C4-2B (cell line): ENCODE results near the gene SCG5.

Experiments
- H3K27ac ChIP-seq: fragments of 450-650 bp; 2 replicates; pipeline ENCODE4 v1.5.1; 2017
- ZFX ChIP-seq: fragments of 450-650 bp; IDR thresholded peaks from 2 replicates; pipeline ENCODE4 v1.6.1; 2017
- TF ChIP-seq, protein P1 (sequence below): fragments of 450-650 bp; conservative IDR thresholded peaks from 2 replicates; pipeline ENCODE4 v1.5.1; 2017; ENCODE audit warnings: mild to moderate bottlenecking

SCG5 gene

DNA sequence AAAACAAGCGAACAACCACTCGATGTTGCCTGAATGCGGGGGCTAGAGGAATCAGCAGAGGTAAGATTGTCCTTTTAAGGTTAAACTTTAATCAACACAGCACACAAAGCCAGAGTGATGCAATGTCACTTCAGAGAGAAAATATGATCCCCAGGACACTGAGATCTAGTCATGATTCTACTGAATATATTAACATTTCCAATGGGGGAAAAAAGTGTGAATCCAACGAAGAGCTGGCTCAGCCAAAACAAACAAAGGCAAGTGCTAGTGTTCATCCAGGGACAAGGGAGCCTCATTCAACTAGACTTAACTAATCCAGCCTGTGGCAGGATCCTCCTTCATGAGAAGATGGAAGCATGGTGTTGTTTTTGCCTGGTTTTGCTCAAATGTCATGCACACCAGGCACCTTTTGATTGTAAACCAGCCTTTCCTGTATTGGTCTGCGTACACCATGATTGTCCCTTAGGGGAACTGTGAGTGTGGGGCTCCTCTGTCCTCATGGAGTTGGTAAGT lies 35.8 kb downstream of the SCG5 start:
- no peak for TF ChIP-seq ZFX
- TF ChIP-seq, protein P1, sequence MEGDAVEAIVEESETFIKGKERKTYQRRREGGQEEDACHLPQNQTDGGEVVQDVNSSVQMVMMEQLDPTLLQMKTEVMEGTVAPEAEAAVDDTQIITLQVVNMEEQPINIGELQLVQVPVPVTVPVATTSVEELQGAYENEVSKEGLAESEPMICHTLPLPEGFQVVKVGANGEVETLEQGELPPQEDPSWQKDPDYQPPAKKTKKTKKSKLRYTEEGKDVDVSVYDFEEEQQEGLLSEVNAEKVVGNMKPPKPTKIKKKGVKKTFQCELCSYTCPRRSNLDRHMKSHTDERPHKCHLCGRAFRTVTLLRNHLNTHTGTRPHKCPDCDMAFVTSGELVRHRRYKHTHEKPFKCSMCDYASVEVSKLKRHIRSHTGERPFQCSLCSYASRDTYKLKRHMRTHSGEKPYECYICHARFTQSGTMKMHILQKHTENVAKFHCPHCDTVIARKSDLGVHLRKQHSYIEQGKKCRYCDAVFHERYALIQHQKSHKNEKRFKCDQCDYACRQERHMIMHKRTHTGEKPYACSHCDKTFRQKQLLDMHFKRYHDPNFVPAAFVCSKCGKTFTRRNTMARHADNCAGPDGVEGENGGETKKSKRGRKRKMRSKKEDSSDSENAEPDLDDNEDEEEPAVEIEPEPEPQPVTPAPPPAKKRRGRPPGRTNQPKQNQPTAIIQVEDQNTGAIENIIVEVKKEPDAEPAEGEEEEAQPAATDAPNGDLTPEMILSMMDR: no peak
- H3K27ac ChIP-seq: no peak overlapping the region

DNA sequence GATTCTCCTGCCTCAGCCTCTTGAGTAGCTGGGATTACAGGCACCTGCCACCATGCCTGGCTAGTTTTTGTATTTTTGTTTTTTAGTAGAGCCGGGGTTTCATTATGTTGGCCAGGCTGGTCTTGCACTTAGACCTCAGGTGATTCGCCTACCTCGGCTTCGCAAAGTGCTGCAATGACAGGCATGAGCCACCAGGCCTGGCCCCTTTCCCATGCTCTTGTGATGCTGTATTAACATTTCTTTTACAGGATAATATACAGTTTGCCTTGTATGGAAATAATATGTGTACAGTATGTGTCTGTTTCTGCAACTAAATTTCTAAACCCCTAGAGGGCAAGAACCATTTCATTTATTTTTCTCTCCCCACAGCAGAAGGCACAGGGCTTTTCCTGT lies 37.8 kb downstream of the SCG5 start:
- TF ChIP-seq, protein P1: no peak; the same call in 1 of the 2 replicates
- no peak for TF ChIP-seq ZFX
- no peak overlapping the region for H3K27ac ChIP-seq

DNA sequence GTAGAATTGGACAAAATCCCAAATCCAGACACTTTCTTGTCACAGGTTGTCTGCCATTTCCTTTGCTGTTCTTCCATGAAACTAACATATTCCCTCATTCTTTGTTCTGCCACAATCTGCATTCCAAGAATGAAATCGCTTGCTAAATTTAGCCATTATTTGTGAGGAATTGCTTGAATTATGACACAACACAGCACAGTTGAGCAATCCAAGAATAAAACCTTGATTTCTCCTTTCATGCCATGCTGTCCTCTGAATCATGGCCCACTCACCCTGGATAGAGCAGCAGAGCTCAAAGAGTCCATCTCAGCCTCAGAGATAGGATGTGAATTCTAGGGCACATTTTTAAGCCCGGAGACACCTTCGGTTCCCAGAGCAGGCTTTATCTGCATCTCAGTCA lies 41.1 kb downstream of the SCG5 start:
- H3K27ac ChIP-seq: no peak overlapping the region
- TF ChIP-seq, protein P1: no peak
- TF ChIP-seq ZFX: no peak

DNA sequence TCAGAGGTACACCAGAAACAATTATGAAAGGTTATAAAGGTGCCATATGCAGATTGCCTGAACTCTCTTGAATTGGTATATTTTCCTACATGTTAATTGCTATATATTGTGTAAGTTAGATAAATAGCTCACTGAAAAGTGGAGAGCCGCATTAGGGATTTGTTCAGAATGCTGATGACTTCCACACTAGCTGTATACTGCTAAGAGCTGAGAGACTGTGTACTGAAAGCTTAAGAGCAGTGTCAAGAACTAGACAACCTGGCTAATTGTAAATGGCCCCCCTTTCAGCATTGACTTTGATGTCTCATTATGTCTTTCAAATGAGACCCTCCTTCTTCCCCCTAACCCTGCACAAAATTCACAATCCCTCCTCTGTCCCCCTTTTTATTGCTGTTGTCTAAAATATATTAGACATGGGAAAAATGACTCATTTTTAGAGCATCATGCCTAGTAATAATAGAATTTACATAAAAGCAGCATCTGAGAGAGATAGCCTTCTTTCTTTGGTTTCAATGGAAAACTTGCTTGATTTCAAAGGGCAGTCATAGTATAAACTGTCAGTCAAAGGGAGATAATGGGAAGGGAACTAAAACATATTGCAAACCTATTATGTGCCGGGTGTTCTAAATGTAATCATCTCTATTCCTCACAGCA lies 41.6 kb downstream of the SCG5 start:
- no peak overlapping the region for H3K27ac ChIP-seq
- no peak for TF ChIP-seq ZFX
- TF ChIP-seq, protein P1: no peak

DNA sequence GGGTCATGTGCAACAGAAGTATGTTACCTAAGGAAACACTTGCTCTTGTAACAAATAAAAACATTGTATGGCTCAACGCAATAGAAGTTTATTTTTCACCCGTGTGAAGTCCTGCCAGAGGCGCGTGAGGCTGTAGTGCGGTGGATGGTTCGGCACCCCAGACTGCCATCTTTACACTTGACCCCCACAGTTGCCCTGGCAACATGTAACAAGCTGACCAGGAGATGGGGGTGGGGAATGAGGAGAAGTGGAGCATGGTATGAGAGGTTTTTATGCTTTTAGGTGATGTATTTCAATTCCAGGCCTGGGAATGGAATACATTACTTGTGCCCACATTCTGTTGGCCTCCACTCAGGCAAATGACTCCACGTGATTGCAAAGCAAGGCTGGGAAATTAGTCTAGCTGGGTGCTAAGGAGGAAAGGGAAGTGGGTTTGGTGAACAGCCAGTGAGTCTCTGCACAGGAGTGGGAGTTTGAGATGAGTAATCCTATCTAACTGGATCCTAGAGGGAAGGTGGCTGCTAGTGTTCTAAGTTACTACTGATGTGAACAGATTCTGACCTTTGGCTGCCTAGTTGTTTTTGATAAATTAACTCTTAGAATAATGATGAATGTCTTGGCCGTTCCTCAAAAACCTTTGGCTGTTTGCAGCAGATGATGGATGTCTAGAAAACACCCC lies 42.5 kb downstream of the SCG5 start:
- TF ChIP-seq, protein P1: no peak
- no peak for TF ChIP-seq ZFX
- no peak overlapping the region for H3K27ac ChIP-seq

DNA sequence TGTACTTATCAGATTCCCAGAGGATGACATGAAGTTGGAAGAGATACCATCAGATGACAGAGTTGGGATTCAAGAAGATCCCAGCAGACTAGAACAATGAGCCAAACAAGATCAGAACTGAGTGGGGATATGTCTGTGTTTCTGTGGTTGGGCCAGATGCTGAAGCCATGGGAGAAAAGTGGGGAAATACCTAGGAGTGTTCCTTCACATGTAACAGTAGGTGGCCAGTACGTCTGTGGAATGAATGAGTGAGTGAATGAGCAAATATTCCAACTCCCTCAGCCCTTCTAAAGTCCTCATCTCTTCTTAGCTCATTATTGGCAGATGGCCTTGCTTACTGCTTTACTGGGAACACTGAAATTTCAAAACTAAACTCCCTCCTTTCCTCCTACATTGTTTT lies 44.1 kb downstream of the SCG5 start:
- H3K27ac ChIP-seq: no peak overlapping the region
- TF ChIP-seq, protein P1: no peak
- no peak for TF ChIP-seq ZFX

- H3K27ac ChIP-seq: no peak overlapping the region
- TF ChIP-seq, protein P1: no peak
- TF ChIP-seq ZFX: no peak
Measured at GRCh38 chr15:32687556-32687955, 46.0 kb downstream of the SCG5 start.
